Suprapubic skin (tissue), 3 donors: Measurements from ENCODE around the gene GPATCH1.

Experiments used
- CTCF ChIP-seq, 2 donors: fragments of 200-600 bp in 1 of 2; fragments of 450-650 bp in 1 of 2; sonication (generic) in 1 of 2; IDR thresholded peaks; one replicate each; pipeline ENCODE4 v1.5.1; 2016 to 2019; ENCODE audit warnings: antibody characterized with exemption in 2 of 2, mild to moderate bottlenecking in 1 of 2, moderate library complexity in 1 of 2
- EP300 ChIP-seq: sonication (generic); formaldehyde crosslinking; IDR thresholded peaks from one replicate; pipeline ENCODE4 v1.6.1; 2017; ENCODE audit warnings: antibody characterized with exemption
- POLR2A ChIP-seq, 2 donors: fragments of 450-650 bp; IDR thresholded peaks; one replicate each; pipeline ENCODE4 v1.6.1; 2017; ENCODE audit warnings: antibody characterized with exemption in 2 of 2, mild to moderate bottlenecking in 2 of 2, moderate library complexity in 2 of 2

GRCh38 chr19:33048806-33049676 is 31.9 kb upstream of the GPATCH1 start:
- TF ChIP-seq POLR2A (IDR thresholded peaks at IDR 0.05) (no peak), CTCF (IDR thresholded peaks at IDR 0.05) (no peak), EP300 (no peak)
